HL-60 (cell line): ENCODE measurements around the gene KCNJ1.

Source experiments
- DNase-seq, 2 experiments: peaks; one replicate each; pipeline ENCODE4 v3.0.0-alpha.2; 2010 to 2020; ENCODE audit warnings: low read depth in 1 of 2, low spot score in 1 of 2
- H3K27ac ChIP-seq: fragments of 250-450 bp; sonication (Bioruptor Pico); replicated peaks from 2 replicates; pipeline ENCODE4 v1.5.1; 2020; ENCODE audit warnings: mild to moderate bottlenecking, moderate library complexity
- H3K27me3 ChIP-seq: fragments of 250-450 bp; sonication (Bioruptor Pico); 2 replicates; pipeline ENCODE4 v1.5.1; 2021; ENCODE audit warnings: mild to moderate bottlenecking, moderate library complexity; ENCODE audit not compliant: insufficient read depth, poor library complexity, severe bottlenecking
- H3K4me3 ChIP-seq: replicated peaks from 2 replicates; pipeline ENCODE4 v1.5.1; 2011; ENCODE audit warnings: mild to moderate bottlenecking, control low read depth, low read length; ENCODE audit not compliant: insufficient read depth
- GABPA ChIP-seq: IDR thresholded peaks from 2 replicates; pipeline ENCODE4 v1.6.1; 2012; ENCODE audit warnings: low read depth
- POLR2AphosphoS5 ChIP-seq: IDR thresholded peaks from 2 replicates; pipeline ENCODE4 v1.6.1; 2012; ENCODE audit warnings: low read depth
- SPI1 ChIP-seq: IDR thresholded peaks from 2 replicates; pipeline ENCODE4 v1.6.1; 2012; ENCODE audit warnings: low read depth, mild to moderate bottlenecking, borderline replicate concordance
- TF ChIP-seq, protein P1 (sequence below): IDR thresholded peaks from one replicate; pipeline ENCODE4 v1.5.1; 2011; ENCODE audit warnings: low read length, control low read depth, inconsistent platforms; ENCODE audit not compliant: insufficient read depth
- TF ChIP-seq, protein P2 (sequence below): IDR thresholded peaks from 2 replicates; pipeline ENCODE4 v1.6.1; 2012; ENCODE audit warnings: low read depth; ENCODE audit not compliant: insufficient replicate concordance

Gene KCNJ1

DNA sequence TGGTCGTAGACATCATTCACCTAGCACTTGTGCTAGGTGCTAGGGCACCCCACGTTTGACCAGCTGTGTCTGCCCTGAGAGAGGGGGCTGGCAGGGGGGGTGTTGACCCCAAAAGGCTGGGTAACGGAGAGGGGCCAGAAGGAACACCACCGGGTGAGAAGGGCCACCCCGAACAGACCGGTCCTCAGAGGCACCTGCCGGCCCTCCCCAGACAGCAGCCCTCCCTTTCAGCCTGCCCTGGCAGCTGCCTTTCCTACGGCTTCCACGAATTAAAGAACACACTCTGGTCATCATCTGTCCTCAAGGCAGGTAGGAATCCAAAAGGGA lies 23.1 kb upstream of the KCNJ1 start:
- no peak for DNase-seq
- Histone ChIP-seq H3K4me3 (no peak overlapping the region), H3K27ac (no peak overlapping the region), H3K27me3 (peaks cover 53% of the 10 kb centered on the region)
- TF ChIP-seq POLR2AphosphoS5, result no peak
- TF ChIP-seq SPI1, result no peak
- no peak for TF ChIP-seq GABPA
- TF ChIP-seq, protein P1, sequence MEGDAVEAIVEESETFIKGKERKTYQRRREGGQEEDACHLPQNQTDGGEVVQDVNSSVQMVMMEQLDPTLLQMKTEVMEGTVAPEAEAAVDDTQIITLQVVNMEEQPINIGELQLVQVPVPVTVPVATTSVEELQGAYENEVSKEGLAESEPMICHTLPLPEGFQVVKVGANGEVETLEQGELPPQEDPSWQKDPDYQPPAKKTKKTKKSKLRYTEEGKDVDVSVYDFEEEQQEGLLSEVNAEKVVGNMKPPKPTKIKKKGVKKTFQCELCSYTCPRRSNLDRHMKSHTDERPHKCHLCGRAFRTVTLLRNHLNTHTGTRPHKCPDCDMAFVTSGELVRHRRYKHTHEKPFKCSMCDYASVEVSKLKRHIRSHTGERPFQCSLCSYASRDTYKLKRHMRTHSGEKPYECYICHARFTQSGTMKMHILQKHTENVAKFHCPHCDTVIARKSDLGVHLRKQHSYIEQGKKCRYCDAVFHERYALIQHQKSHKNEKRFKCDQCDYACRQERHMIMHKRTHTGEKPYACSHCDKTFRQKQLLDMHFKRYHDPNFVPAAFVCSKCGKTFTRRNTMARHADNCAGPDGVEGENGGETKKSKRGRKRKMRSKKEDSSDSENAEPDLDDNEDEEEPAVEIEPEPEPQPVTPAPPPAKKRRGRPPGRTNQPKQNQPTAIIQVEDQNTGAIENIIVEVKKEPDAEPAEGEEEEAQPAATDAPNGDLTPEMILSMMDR, result no peak
- TF ChIP-seq, protein P2, sequence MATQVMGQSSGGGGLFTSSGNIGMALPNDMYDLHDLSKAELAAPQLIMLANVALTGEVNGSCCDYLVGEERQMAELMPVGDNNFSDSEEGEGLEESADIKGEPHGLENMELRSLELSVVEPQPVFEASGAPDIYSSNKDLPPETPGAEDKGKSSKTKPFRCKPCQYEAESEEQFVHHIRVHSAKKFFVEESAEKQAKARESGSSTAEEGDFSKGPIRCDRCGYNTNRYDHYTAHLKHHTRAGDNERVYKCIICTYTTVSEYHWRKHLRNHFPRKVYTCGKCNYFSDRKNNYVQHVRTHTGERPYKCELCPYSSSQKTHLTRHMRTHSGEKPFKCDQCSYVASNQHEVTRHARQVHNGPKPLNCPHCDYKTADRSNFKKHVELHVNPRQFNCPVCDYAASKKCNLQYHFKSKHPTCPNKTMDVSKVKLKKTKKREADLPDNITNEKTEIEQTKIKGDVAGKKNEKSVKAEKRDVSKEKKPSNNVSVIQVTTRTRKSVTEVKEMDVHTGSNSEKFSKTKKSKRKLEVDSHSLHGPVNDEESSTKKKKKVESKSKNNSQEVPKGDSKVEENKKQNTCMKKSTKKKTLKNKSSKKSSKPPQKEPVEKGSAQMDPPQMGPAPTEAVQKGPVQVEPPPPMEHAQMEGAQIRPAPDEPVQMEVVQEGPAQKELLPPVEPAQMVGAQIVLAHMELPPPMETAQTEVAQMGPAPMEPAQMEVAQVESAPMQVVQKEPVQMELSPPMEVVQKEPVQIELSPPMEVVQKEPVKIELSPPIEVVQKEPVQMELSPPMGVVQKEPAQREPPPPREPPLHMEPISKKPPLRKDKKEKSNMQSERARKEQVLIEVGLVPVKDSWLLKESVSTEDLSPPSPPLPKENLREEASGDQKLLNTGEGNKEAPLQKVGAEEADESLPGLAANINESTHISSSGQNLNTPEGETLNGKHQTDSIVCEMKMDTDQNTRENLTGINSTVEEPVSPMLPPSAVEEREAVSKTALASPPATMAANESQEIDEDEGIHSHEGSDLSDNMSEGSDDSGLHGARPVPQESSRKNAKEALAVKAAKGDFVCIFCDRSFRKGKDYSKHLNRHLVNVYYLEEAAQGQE, result no peak

DNA sequence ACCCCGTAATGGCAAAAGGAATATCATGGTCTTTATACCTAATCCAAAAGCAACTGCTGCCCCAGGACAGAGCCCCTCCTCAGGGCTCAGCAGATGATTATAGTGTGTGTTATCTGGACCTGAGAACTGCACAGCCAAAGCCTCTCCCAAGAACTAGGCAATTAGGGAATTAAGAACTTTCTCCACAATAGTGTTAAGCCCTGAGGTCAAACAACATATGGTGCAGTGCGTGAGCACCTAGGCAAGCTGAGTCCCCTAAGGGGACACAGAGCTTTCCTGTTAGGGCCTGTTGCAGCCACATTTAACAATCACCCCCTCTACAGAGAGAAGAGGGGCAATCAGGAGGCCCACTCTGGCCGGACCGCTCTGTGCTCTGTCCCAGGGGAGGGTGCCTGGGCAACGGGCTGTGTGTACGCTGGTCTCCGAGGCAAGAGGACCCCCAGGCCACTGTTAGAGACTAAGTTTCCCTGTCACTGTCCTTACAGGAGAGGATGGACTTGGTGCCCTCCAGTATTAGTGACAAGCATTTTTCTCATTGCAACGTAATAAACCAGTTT lies 22.6 kb upstream of the KCNJ1 start:
- Histone ChIP-seq H3K4me3 (no peak overlapping the region), H3K27me3 (peaks cover 53% of the 10 kb centered on the region), H3K27ac (no peak overlapping the region)
- TF ChIP-seq, protein P2, result no peak
- TF ChIP-seq, protein P1, result no peak
- no peak for TF ChIP-seq GABPA
- no peak for TF ChIP-seq SPI1
- no peak for TF ChIP-seq POLR2AphosphoS5
- no peak for DNase-seq

DNA sequence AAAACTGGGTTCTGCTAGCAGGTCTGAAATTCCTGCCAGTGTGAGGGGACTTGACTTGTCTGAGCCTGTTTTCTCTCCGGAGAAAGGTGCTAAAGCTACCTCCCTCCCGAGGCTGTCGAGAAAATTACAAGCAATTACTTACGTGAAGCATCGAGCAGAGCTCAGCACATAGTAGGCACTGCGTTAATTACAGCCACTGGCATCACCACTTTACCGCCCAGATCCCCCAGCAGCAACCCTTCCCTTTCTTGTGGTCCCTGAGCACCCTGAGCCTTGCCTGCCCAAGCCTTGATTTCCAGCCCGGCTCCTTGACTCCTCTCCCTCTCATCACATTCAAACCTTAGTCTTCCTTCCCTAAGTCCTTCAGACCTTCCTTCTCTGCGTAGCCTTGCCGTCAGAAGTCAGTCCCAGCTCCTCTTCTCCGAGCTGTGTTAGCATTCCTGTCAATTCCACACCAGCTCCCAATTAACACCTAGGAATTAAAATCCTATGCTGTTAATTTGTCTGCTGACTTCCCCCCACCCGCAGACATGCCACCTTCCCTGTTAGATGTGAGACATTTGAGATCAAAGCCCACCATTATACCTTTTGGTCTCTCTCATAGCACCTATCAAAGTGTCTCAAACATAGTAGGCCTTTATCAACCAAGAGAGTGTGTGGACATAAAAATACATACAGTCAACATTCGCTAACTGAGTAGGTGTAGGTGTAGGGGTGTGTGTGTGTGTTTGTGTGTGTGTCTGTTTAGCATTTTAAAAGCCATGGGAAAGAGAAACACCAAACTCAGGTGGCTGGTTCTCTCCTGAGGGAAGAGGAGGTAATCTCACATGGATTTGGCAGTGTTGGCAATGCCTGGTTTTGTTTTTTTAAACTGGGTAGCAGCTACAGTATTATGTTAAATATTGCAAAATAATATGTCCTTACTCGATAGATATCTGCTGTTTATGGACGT lies 21.2 kb upstream of the KCNJ1 start:
- Histone ChIP-seq H3K27me3 (peaks cover 43% of the 10 kb centered on the region), H3K27ac (no peak overlapping the region), H3K4me3 (no peak overlapping the region)
- no peak for TF ChIP-seq POLR2AphosphoS5
- no peak for DNase-seq

DNA sequence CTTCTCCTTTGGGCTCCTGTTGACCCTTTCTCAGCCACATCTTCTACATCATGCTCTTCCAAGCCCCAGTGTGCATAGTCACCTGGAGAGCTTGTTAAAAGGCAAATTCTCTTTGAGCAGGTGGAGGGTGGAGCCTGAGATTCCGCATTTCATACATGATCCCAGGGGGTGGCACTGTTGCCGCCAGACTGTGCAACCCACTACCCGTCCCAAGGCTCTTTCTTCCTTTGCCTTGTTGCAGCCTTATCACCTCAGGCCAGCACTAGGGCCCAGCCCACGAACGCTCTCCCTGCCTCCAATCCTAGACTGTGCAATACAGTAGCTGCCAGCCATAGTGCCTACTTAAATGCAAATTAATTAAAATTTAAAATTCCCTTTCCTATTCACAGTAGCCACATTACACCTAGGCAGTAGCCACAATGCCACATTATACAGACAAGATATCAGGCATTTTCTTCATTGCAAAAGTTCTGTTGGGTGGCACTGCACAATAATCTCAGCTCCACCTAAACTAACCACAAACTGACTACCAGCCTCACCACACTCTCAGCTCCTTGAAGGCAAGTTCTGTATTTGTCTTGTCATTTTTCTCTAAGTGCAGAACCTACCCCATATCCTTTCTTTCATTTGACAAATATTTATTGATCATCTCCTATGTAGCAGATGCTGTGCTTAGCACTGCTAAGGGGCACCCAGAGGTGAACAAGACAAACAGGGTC lies 19.5 kb upstream of the KCNJ1 start:
- DNase-seq, result no peak
- TF ChIP-seq SPI1 (no peak), GABPA (no peak)
- H3K27me3 ChIP-seq, result peaks cover 32% of the 10 kb centered on the region
- H3K4me3 ChIP-seq, result no peak overlapping the region
- no peak overlapping the region for H3K27ac ChIP-seq
